ENCODE data around the gene ZCWPW1.

DNA sequence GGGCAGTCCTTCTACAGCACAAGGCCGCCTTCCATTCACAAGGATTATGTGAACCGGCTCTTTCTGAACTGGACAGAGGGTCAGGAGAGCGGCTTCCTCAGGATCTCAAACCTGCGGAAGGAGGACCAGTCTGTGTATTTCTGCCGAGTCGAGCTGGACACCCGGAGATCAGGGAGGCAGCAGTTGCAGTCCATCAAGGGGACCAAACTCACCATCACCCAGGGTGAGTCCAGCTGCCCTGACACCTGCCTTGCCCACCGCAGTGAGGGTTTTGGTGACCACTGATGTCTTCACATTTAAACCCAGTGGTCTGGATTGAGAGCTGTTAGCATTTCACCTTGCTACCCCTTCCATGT lies 69.7 kb downstream of the ZCWPW1 start:
- TF ChIP-seq ZSCAN29 (IDR thresholded peaks at IDR 0.05) (no peak), NBN (IDR thresholded peaks at IDR 0.05) (no peak; the same call in 1 of the 2 replicates), SMC3 (IDR thresholded peaks at IDR 0.05; ENCODE audit: borderline replicate concordance, low read length) (no peak), GABPA (IDR thresholded peaks at IDR 0.05; ENCODE audit: low read depth) (no peak), SMAD1 (IDR thresholded peaks at IDR 0.05; ENCODE audit: low read depth, partially characterized antibody) (no peak)
- TF ChIP-seq, protein P1, sequence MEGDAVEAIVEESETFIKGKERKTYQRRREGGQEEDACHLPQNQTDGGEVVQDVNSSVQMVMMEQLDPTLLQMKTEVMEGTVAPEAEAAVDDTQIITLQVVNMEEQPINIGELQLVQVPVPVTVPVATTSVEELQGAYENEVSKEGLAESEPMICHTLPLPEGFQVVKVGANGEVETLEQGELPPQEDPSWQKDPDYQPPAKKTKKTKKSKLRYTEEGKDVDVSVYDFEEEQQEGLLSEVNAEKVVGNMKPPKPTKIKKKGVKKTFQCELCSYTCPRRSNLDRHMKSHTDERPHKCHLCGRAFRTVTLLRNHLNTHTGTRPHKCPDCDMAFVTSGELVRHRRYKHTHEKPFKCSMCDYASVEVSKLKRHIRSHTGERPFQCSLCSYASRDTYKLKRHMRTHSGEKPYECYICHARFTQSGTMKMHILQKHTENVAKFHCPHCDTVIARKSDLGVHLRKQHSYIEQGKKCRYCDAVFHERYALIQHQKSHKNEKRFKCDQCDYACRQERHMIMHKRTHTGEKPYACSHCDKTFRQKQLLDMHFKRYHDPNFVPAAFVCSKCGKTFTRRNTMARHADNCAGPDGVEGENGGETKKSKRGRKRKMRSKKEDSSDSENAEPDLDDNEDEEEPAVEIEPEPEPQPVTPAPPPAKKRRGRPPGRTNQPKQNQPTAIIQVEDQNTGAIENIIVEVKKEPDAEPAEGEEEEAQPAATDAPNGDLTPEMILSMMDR (IDR thresholded peaks at IDR 0.05 in 2 of 3, conservative IDR thresholded peaks at IDR 0.05 in 1 of 3; ENCODE audit: control insufficient read depth in 2 of 3, extremely low read depth in 1 of 3, insufficient read depth in 1 of 3, low read depth in 3 of 3, low read length in 3 of 3) = no peak
